Erythroblast (primary cell): ENCODE results near the gene IFI16.

Source experiments
- DNase-seq, 2 experiments: peaks; one replicate each; lab custom pipeline; 2025; lab: John Stamatoyannopoulos, UW
- GATA1 ChIP-seq: IDR thresholded peaks from 2 replicates; pipeline ENCODE4 v1.6.1; 2011; ENCODE audit warnings: low read depth, mild to moderate bottlenecking, control low read depth, low read length, moderate library complexity
- POLR2A ChIP-seq: IDR thresholded peaks from 2 replicates; pipeline ENCODE4 v1.6.1; 2011; ENCODE audit warnings: mild to moderate bottlenecking, low read length

Gene IFI16

GRCh38 chr1:159009704-159010361, at the start of gene IFI16:
TSS of gene IFI16 (plus strand) at chr1:159009907. CDS start at chr1:159014681, 4,774 bp downstream.
- TF ChIP-seq POLR2A, result no peak
- TF ChIP-seq GATA1, result no peak
- peak; percentile 11 to 43 for DNase-seq

GRCh38 chr1:158961178-158961577, 48.5 kb upstream of the IFI16 start:
- TF ChIP-seq POLR2A, result no peak
- no peak for TF ChIP-seq GATA1
- no peak for DNase-seq

GRCh38 chr1:158962983-158963382, 46.7 kb upstream of the IFI16 start:
- TF ChIP-seq POLR2A (no peak), GATA1 (no peak)
- DNase-seq, result no peak

- TF ChIP-seq GATA1 (no peak), POLR2A (no peak)
- no peak for DNase-seq
These were observed 40.5 kb upstream of the IFI16 start for GRCh38 chr1:158969166-158969565.

- DNase-seq, result no peak
These were observed 39.9 kb upstream of the IFI16 start for GRCh38 chr1:158969855-158970254.

GRCh38 chr1:158972841-158973240, 36.9 kb upstream of the IFI16 start:
- no peak for TF ChIP-seq POLR2A
- no peak for TF ChIP-seq GATA1
- peak; percentile 61 to 69 for DNase-seq

More at GRCh38 chr1:158969855-158970254, 39.9 kb upstream of the IFI16 start:
- TF ChIP-seq POLR2A (no peak), GATA1 (no peak)

- TF ChIP-seq POLR2A, result no peak
- no peak for TF ChIP-seq GATA1
- no peak for DNase-seq
These were observed 33.5 kb upstream of the IFI16 start for GRCh38 chr1:158976219-158976618.

- DNase-seq, result no peak
- TF ChIP-seq GATA1 (no peak), POLR2A (no peak)
These were observed 31.0 kb upstream of the IFI16 start for GRCh38 chr1:158978730-158979129.

GRCh38 chr1:158979229-158979628, 30.5 kb upstream of the IFI16 start:
- no peak for DNase-seq
- TF ChIP-seq GATA1, result no peak
- TF ChIP-seq POLR2A, result no peak

- TF ChIP-seq GATA1, result no peak
- TF ChIP-seq POLR2A, result no peak
- DNase-seq, result no peak
These were observed 26.5 kb upstream of the IFI16 start for GRCh38 chr1:158983235-158983634.

GRCh38 chr1:158984386-158984785, 25.3 kb upstream of the IFI16 start:
- TF ChIP-seq GATA1 (no peak), POLR2A (no peak)
- DNase-seq, result no peak

GRCh38 chr1:158989424-158989823, 20.3 kb upstream of the IFI16 start:
- DNase-seq, result no peak
- TF ChIP-seq GATA1 (no peak), POLR2A (no peak)

GRCh38 chr1:158992787-158993312, 16.9 kb upstream of the IFI16 start:
- no peak for TF ChIP-seq POLR2A
- no peak for TF ChIP-seq GATA1
- no peak for DNase-seq

GRCh38 chr1:158996998-158997397, 12.7 kb upstream of the IFI16 start:
- no peak for DNase-seq
- TF ChIP-seq POLR2A (no peak), GATA1 (no peak)

- no peak for DNase-seq
- TF ChIP-seq GATA1 (no peak), POLR2A (no peak)
These were observed 11.5 kb upstream of the IFI16 start for GRCh38 chr1:158998037-158998780.
